ENCODE results near the gene DMTF1. TPM values are rescaled to one million over a fixed set of nuclear protein-coding genes. Genes with fewer than 3 reads are reported as not detected.

Gene DMTF1
- total and polyA plus RNA-seq, 9 donors: 38.2 to 107 (median 78.3) TPM

GRCh38 chr7:87140271-87140748, 11.9 kb upstream of the DMTF1 start:
- Histone ChIP-seq H3K36me3 (no peaks in the 10 kb centered on the region), H3K4me3 (no peak overlapping the region), H3K4me1 (ENCODE audit: insufficient read depth) (no peaks in the 10 kb centered on the region), H3K27ac (no peak overlapping the region), H3K27me3 (no peaks in the 10 kb centered on the region), H3K9me3 (no peaks in the 10 kb centered on the region)
- intact Hi-C loops (cut with DNase I): no loop called here
- WGBS, 3 donors: 46 to 50% (median 50%) methylated on average over 2 of the region's 2 CpGs
- DNase-seq: no peak
- TF ChIP-seq EP300 (IDR thresholded peaks at IDR 0.05) (no peak), CTCF (IDR thresholded peaks at IDR 0.05) (no peak), POLR2A (IDR thresholded peaks at IDR 0.05) (no peak)

DNA sequence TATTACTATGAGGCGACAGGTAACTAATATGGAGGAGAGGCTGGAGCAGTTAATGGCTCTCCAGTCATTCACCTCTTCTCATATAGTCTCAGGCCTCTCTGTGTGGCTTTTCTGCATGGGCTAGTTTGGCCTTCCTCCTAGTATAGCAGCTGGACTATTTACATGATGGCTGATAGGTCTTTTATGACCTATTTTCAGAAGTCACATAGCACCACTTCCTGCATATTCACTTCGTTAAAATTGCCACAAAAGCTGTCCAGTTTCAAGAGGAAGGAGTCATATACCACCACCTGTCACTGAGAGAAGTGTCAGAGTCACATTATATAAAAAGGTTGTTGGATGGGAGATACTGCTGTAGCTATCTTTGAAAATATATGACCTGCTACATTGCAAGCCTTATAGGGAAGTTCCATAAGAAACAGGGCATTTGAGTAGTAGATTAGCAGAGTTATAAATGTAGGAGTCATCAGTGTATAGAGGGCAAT, 8.0 kb upstream of the DMTF1 start:
- Histone ChIP-seq H3K27ac (no peak overlapping the region), H3K27me3 (no peaks in the 10 kb centered on the region), H3K36me3 (no peaks in the 10 kb centered on the region), H3K9me3 (no peaks in the 10 kb centered on the region), H3K4me3 (no peak overlapping the region), H3K4me1 (ENCODE audit: insufficient read depth) (no peaks in the 10 kb centered on the region)
- TF ChIP-seq EP300 (IDR thresholded peaks at IDR 0.05): no peak
- TF ChIP-seq POLR2A (IDR thresholded peaks at IDR 0.05): no peak
- TF ChIP-seq CTCF (IDR thresholded peaks at IDR 0.05): no peak
- 51 to 56% (median 55%) methylated on average over 2 of the region's 2 CpGs for WGBS, 3 donors
- intact Hi-C loops (cut with DNase I): no loop called here
- DNase-seq: no peak

- H3K9me3 ChIP-seq: no peaks in the 10 kb centered on the region
- peak in 1 of 5 donors; percentile 11 for DNase-seq
- H3K4me1 ChIP-seq (ENCODE audit: insufficient read depth): no peaks in the 10 kb centered on the region
- H3K27ac ChIP-seq: no peak overlapping the region
- H3K27me3 ChIP-seq: no peaks in the 10 kb centered on the region
- TF ChIP-seq EP300 (IDR thresholded peaks at IDR 0.05) (no peak), CTCF (IDR thresholded peaks at IDR 0.05) (no peak), POLR2A (IDR thresholded peaks at IDR 0.05) (no peak)
- intact Hi-C loops (cut with DNase I): no loop called here
- no peak overlapping the region for H3K4me3 ChIP-seq
- 83 to 89% (median 85%) methylated on average over 25 of the region's 25 CpGs for WGBS, 3 donors
- H3K36me3 ChIP-seq: no peaks in the 10 kb centered on the region
Observed at GRCh38 chr7:87146740-87147386, 5.4 kb upstream of the DMTF1 start.

GRCh38 chr7:87147500-87147899, 4.8 kb upstream of the DMTF1 start:
- Histone ChIP-seq H3K4me1 (ENCODE audit: insufficient read depth) (no peaks in the 10 kb centered on the region), H3K9me3 (no peaks in the 10 kb centered on the region), H3K27ac (no peak overlapping the region), H3K27me3 (no peaks in the 10 kb centered on the region), H3K36me3 (no peaks in the 10 kb centered on the region), H3K4me3 (no peak overlapping the region)
- no peak for DNase-seq
- 87 to 88% (median 88%) methylated on average over 7 of the region's 7 CpGs for WGBS, 3 donors
- intact Hi-C loops (cut with DNase I): no loop called here
- no peak for TF ChIP-seq POLR2A (IDR thresholded peaks at IDR 0.05)
- no peak for TF ChIP-seq CTCF (IDR thresholded peaks at IDR 0.05)
- TF ChIP-seq EP300 (IDR thresholded peaks at IDR 0.05): no peak
